WI38 (cell line): ENCODE data around the gene FTSJ1.

Experiments used
- H3K4me3 ChIP-seq: 2 replicates; pipeline ENCODE4 v1.5.1; 2011; ENCODE audit warnings: low read depth, mild to moderate bottlenecking, control low read depth, low read length
- TF ChIP-seq, protein P1 (sequence below): IDR thresholded peaks from 2 replicates; pipeline ENCODE4 v1.5.1; 2012; ENCODE audit warnings: low read depth, mild to moderate bottlenecking, control low read depth, low read length

FTSJ1 gene

DNA sequence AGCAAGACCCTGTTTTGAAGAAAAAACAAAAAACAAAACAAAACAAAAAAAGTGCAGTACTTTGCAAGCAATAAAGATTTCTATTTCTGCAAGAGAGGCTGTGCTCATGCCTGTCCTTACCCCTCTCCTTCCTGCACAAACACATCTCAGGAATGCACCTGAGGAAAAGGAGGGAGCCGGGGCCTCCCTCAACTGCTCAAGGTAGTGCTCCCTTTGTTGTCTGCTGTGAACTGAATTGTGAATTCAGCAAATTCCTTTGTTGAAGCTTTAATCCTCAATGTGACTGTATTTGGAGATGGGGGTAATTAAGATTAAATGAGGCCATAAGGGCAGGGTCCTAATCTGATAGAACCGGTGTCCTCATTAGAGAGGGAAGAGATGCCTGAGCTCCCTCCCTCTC, 13.9 kb downstream of the FTSJ1 start:
- no peak overlapping the region for H3K4me3 ChIP-seq
- TF ChIP-seq, protein P1, sequence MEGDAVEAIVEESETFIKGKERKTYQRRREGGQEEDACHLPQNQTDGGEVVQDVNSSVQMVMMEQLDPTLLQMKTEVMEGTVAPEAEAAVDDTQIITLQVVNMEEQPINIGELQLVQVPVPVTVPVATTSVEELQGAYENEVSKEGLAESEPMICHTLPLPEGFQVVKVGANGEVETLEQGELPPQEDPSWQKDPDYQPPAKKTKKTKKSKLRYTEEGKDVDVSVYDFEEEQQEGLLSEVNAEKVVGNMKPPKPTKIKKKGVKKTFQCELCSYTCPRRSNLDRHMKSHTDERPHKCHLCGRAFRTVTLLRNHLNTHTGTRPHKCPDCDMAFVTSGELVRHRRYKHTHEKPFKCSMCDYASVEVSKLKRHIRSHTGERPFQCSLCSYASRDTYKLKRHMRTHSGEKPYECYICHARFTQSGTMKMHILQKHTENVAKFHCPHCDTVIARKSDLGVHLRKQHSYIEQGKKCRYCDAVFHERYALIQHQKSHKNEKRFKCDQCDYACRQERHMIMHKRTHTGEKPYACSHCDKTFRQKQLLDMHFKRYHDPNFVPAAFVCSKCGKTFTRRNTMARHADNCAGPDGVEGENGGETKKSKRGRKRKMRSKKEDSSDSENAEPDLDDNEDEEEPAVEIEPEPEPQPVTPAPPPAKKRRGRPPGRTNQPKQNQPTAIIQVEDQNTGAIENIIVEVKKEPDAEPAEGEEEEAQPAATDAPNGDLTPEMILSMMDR = no peak

DNA sequence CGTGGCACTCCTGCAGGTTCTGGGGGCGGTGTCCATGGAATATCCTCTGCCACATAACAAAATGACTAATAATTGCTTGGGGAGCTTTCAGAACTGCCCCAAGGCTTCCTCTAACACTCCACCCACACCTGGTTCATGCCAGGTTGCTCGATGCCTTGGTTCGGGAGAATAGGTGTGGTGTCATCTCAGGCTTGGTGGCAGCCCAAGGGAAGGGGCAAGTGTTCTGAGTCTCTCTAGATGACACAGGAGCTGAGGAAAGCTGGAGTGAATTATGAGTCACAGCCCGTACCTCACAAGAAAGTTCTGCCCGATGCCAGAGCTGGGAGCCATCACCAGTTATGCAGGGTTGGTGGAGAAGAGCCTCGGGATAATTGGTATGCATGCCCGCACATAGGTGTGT, 14.7 kb downstream of the FTSJ1 start:
- TF ChIP-seq, protein P1 = no peak
- H3K4me3 ChIP-seq = no peak overlapping the region

DNA sequence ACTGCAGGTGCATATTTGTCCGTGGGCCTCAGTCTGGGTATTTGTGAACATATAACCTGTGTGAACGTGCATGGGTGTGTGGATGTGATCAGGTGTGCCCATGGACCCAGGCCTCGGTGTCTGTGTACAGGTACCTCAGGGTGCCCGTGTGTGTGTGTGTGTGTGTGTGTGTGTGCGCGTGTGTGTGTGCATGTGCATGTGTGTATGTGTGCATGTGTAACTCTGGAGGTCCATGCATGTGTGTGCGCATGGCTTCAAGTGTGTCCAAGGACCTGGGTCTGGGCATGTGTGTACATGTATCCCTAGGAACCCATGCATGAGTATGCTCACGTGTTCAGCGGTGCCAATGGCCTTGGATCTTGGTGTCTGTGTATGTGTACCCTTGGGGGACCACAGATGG, 15.8 kb downstream of the FTSJ1 start:
- TF ChIP-seq, protein P1 = no peak
- no peak overlapping the region for H3K4me3 ChIP-seq

DNA sequence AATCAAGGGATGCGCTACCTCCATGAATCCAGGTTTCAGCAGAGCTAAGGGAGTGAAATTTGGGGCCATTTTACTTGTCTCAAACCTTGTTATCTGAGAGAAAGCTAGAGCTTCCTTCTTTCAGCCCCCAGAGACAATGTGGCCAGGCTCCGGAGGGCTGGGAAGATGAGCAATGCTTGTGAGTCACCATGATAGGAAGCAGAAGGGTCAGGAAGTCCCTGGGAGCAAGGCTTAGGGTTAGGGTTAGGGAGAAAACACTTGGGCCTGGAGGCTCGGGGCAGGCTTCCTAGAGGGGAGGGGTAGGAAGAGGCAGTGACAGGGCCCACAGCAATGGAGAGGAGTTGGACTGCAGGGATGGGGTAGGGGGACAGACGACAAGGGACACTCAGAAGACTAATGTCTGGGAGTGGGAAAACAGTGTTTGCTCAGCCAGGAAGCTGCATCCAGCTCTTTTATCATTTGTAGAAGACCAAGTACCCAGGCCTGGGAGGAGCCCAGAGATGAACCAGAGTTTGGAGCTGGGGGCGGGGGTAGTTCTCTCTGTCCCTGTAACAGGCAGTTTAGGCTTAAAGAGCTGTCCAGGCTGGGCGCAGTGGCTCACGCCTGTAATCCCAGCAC, 16.4 kb downstream of the FTSJ1 start:
- H3K4me3 ChIP-seq = no peak overlapping the region
- TF ChIP-seq, protein P1 = no peak

DNA sequence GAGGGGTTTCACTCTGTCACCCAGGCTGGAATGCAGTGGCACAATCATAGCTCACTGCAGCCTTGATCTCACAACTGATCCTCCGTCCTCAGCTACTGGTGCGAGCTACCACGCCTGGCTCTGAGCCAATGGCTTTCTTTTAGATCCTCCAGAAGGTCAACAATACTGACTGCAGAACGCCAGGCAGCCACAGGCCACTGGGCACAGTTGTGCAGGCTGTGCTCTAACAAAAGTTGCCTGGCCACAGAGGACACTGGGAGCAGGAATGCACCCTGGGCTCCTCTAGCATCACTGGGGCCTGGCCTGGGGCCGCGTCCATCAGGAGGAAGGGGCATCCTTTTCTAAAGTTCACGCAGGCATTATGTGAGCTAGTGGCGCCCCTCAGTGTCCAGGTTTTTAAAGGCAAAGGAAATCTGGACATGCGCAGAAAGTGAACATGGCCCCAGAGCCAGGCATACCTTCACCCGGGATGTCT, 17.9 kb downstream of the FTSJ1 start:
- TF ChIP-seq, protein P1 = peak; percentile 25; the same call in 1 of the 2 replicates
- no peak overlapping the region for H3K4me3 ChIP-seq

DNA sequence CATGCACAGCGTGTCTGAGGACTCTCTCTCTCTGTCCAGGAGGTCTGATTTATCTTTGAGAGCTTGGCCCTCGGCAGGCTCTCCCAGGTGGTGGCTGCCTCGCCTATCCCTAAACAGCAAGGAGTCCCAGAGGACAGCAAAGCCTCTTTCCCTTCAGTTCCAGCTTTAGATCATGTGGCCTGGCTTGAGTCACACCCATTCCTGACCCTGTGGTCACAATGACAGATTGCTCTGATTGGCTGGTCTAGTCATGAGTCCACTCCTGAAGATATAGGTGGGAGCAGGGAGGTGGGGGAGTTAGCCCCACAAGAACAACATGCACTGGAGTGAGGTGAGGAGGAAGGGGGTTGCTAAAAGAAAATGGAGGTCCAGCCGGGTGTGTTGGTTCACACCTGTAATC, 20.7 kb downstream of the FTSJ1 start:
- no peak overlapping the region for H3K4me3 ChIP-seq
- TF ChIP-seq, protein P1 = no peak

DNA sequence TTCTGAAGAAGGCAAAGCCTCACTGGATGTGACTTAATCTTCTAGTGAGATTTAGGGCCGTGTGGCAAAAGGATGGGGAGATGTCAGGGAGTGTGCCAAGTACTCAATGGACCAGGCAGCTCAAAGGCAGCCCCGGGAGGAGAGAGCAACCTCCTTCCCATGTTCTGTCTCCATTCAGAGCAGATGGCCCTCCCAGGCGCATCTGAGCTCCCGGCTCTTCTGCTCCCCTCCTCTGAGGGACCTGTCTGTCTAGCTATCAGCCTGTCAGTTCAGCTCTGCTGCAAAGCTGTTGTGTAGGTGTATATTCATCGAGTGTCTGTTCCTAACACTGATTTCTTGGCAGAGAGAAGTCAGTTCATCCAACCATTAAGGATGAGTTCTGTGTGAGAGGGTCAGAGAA, 21.9 kb downstream of the FTSJ1 start:
- H3K4me3 ChIP-seq = no peak overlapping the region
- TF ChIP-seq, protein P1 = no peak
